SK-MEL-5 (cell line): Measurements from ENCODE around the gene RNU11. TPM values are rescaled to one million over a fixed set of nuclear protein-coding genes. Genes with fewer than 3 reads are reported as not detected.

Experiments
- small RNA-seq, 2 experiments: library from RNA; depleted of rRNA; stranded (forward); fragments of <200 nt; gene quantifications; one replicate each; pipeline ENCODE3, GENCODE V24; 2014
- total RNA-seq: library from RNA; depleted of rRNA; stranded (reverse); fragments of >200 nt; shearing (Covaris generic); gene quantifications from 2 replicates; pipeline ENCODE4 v1.2.3, GENCODE V29; 2014; rRNA removed

The RNU11 gene
- total RNA-seq, 1 experiment from 2014 or later = not detected

Small RNA genes within 50 kb of the gene (small RNA-seq; reads per million reads assigned to genes)
- 0 reads per million in 2 experiments for gene RF00422
- gene RNU11 = 0 reads per million in 2 experiments

Other genes with a start within 250 kb of the RNU11 start
- 26.0 and 26.7 TPM in 2 replicates for gene RCC1, start 142.6 kb upstream of the RNU11 start, total RNA-seq
- gene TRNAU1AP, start 95.5 kb upstream of the RNU11 start, total RNA-seq = 13.4 and 22.6 TPM in 2 replicates
- not detected in 2 replicates for gene RAB42, start 56.3 kb upstream of the RNU11 start, total RNA-seq
- gene TAF12, start 5.5 kb upstream of the RNU11 start, total RNA-seq = 39.1 and 44.9 TPM in 2 replicates
- 3.5 and 4.6 TPM in 2 replicates for gene GMEB1, start 20.2 kb downstream of the RNU11 start, total RNA-seq
- gene YTHDF2, start 88.3 kb downstream of the RNU11 start, total RNA-seq = 59.5 and 63.3 TPM in 2 replicates
- under 0.01 TPM in 1 of 2 replicates, not detected in the other for gene OPRD1, start 163.6 kb downstream of the RNU11 start, total RNA-seq